A204.1 (cell line): ENCODE measurements around the gene R3HDM2.
"Not testable (repeated sequence)": the region's sequence is repeated elsewhere in the genome, so short reads cannot be mapped to it uniquely, and the experiment has no call there.

ENCODE experiments used
- FAIRE-seq: peaks from 2 replicates; lab custom pipeline; 2012; peaks lifted over from hg19 to GRCh38; lab: Jason Lieb, UNC

Gene R3HDM2

GRCh38 chr12:57377103-57377840 is 53.6 kb downstream of the R3HDM2 start:
- FAIRE-seq, result no peak

GRCh38 chr12:57372233-57372632 is 58.6 kb downstream of the R3HDM2 start:
- no peak for FAIRE-seq

DNA sequence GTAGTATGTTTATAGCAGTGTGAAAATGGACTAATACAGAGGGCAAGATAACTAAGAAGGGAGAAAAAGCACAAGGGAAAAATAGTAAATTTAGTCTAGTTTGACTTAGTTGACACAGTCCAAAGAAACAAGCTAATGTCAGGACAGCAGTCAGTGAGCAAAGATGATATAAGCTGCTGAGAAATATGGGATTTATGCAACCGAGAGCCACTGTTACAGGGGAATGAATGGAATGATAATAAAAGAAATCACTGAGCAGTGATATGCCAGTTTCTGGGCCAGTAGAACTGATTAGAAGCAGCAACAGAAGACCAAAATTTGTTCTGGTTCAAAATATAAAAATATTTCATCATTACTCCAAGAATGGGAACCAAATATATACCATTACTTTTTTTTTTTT is 60.1 kb downstream of the R3HDM2 start:
- FAIRE-seq, result no peak

DNA sequence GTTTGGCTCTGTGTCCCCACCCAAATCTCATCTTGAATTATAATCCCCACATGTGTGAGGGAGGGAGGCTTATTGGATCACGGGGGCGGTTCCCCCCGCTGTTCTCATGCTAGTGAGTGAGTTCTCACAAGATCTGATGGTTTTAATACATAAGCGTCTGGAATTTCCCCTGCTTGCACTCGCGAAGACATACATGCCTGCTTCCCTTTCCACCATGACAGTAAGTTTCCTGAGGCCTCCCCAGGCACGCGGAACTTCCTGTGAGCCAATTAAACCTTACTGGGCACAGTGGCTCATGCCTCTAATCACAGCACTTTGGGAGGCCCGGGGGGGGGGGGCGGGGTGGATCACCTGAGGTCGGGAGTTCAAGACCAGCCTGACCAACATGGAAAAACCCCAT is 60.8 kb downstream of the R3HDM2 start:
- FAIRE-seq, result no peak

- no peak for FAIRE-seq
Observed at GRCh38 chr12:57369202-57369601, 61.6 kb downstream of the R3HDM2 start.

DNA sequence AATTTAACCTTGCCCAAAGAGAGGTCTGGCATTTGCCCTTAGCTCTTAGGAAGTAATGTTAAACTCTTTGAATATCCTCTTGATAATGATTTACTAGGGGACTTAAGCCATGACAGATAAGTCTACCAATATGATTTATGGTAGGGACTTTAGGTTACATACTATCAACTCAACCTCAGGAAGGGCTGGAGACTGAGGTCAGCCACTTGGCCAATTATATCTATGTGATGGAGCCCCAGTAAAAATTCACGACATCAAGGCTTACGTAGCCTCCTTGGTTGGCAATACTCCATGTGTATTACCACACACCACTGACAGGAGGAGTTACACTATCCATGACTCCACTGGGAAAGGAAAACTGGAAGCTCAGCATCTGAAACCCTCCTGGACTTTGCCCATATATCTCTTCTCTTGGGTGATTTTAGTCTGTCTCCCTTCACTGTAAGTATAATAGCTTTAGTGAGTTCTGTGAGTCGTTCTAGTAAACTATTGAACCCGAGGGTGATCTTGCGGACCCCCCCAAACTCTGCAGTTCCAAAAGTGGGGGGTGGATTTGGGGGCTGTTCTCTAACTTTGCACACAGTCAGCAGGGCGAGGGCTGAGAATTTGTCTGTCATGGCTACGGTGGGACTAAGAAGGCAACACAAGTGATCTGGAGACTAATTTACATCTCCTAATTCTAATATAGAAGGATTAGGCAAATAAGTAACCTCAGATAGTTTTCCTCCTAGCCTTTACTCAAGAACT is 62.3 kb downstream of the R3HDM2 start:
- no peak for FAIRE-seq

- FAIRE-seq, result no peak
Observed at GRCh38 chr12:57367121-57367520, 63.7 kb downstream of the R3HDM2 start.

GRCh38 chr12:57366315-57366714 is 64.5 kb downstream of the R3HDM2 start:
- FAIRE-seq, result no peak

GRCh38 chr12:57364156-57364555 is 66.7 kb downstream of the R3HDM2 start:
- FAIRE-seq, result not testable (repeated sequence)

DNA sequence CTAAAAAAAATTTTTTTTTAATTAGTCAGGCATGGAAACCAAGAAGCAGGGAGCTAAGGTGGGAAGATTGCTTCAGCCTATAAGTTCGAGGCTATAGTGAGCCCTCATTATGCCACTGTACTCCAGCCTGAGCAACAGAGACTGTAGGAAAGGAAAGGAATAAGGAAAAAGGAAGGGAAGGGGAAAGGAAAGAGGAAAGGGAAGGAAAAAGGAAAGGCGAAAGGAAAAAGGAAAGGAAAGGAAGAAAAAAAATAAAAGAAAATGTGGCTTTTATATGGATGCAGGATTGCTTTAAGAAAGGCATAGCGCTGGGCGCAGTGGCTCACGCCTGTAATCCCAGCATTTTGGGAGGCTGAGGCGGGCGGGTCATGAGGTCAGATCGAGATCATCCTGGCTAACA is 70.4 kb downstream of the R3HDM2 start:
- no peak for FAIRE-seq

- FAIRE-seq, result no peak
Observed at GRCh38 chr12:57358646-57359045, 72.2 kb downstream of the R3HDM2 start.

- FAIRE-seq, result no peak
Observed at GRCh38 chr12:57355734-57356133, 75.1 kb downstream of the R3HDM2 start.

- no peak for FAIRE-seq
Observed at GRCh38 chr12:57352166-57352565, 78.7 kb downstream of the R3HDM2 start.

DNA sequence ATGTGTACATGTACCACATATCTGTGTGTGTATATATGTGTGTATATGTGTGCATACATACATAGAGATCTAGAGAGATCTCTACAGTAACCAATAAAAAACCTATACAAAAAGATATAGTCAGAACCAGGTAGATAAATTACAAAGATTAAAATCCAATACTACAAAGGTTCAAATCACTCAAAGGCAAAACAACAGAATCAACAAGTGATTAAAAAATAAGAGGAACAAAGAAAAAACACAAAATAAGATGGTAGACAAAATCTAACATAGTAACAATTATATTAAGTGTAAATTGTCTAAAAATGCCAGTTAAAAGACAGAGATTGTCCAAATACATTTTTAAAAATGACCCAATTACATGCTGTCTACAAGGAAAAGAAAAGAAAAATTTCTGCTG is 83.6 kb downstream of the R3HDM2 start:
- no peak for FAIRE-seq

DNA sequence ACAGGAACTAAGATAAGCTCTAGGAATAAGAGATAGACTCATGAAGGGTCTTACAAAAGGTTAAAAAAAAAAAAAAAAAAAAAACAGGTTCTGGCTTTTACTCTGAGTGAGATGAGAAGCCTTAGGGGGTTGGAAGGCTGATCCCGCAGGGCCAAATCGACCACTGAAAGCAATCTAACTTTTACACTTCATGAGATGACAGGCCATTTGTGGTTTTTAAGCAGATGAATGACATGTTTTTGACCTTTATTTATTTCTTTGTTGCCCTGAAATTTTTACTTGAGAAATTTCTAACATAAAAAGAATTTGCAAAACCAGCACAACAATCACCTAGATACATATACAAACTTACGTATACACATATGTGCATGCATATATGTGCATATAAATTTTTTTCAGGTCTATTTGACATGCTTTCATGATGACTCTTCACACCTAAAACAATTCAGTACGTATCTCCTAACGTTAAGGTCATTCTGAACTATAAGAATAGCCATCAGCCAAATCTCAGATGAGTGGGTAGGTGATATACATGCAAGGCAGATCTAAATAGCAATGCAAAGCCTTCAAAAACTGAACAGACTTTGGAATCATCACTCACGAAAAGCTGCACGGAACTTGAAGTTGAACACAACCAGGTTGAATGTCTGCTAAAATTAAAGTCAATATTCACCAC is 87.0 kb downstream of the R3HDM2 start:
- no peak for FAIRE-seq

GRCh38 chr12:57342207-57342691 is 88.6 kb downstream of the R3HDM2 start:
- no peak for FAIRE-seq

GRCh38 chr12:57341275-57341990 is 89.4 kb downstream of the R3HDM2 start:
- FAIRE-seq, result no peak

- FAIRE-seq, result no peak
Observed at GRCh38 chr12:57340104-57340503, 90.7 kb downstream of the R3HDM2 start.

- FAIRE-seq, result not testable (repeated sequence)
Observed at GRCh38 chr12:57336299-57336698, 94.5 kb downstream of the R3HDM2 start.

- FAIRE-seq, result no peak
Observed at GRCh38 chr12:57334219-57334618, 96.6 kb downstream of the R3HDM2 start.

DNA sequence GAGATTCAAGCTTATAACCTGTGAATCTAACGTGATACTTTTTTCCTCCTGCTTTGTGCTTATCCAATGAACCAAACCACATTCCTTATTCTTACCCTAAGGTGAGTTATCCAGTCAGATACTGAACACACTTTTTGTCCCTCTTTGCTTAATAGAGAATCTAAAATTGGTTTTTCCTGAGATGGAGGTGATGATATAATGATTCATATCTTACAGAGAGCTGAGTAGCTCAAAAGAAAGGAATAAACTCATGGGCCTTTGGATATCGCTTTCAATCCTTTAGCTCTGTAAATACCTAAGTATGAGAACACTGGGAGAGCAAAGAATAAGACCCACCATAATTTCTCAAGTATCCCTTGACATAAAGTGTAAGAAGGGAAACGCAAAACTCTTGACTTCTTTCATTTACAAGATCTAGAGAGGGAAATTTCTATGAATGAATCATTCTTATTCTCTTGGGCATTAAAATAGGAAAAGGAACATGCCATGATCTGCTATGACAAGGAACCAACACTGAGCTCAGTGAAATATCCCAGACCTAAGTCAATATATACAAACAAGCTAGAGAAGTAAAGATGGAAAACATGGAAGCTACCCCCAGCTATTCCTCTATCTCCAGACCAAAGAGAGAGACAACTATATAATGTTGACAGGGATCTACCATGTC is 98.1 kb downstream of the R3HDM2 start:
- FAIRE-seq, result no peak

GRCh38 chr12:57330992-57331391 is 99.9 kb downstream of the R3HDM2 start:
- FAIRE-seq, result no peak
